ENCODE results near the gene AP3S2.

DNA sequence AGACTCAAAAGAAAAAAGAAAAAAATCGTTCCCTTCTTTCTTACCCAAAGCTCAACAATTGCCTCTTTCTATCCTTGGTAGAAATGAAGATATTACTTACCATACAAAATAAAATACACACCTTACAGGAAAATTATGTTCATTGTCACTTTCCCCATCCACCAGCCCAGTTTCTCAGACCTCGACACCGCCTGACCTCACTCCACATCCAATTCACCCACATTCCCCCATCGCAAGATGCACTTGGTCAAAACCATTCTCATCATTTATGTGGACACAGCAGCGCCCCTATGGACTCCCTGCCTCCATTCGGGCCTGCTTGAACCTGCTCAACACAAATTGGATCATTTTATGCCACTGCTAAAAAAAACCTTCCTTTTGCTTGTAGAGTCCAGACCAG is 86.1 kb downstream of the AP3S2 start:
- TF ChIP-seq, protein P1, sequence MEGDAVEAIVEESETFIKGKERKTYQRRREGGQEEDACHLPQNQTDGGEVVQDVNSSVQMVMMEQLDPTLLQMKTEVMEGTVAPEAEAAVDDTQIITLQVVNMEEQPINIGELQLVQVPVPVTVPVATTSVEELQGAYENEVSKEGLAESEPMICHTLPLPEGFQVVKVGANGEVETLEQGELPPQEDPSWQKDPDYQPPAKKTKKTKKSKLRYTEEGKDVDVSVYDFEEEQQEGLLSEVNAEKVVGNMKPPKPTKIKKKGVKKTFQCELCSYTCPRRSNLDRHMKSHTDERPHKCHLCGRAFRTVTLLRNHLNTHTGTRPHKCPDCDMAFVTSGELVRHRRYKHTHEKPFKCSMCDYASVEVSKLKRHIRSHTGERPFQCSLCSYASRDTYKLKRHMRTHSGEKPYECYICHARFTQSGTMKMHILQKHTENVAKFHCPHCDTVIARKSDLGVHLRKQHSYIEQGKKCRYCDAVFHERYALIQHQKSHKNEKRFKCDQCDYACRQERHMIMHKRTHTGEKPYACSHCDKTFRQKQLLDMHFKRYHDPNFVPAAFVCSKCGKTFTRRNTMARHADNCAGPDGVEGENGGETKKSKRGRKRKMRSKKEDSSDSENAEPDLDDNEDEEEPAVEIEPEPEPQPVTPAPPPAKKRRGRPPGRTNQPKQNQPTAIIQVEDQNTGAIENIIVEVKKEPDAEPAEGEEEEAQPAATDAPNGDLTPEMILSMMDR (IDR thresholded peaks at IDR 0.05) = no peak
- no peak for TF ChIP-seq POLR2A (IDR thresholded peaks at IDR 0.05)
